ENCODE measurements around the gene HHAT.

Gene HHAT

GRCh38 chr1:210681158-210681557 is 352.5 kb downstream of the HHAT start:
- TF ChIP-seq CTCF (IDR thresholded peaks at IDR 0.05; ENCODE audit: low read length) (no peak), EZH2 (IDR thresholded peaks at IDR 0.05; ENCODE audit: borderline replicate concordance, low read length) (no peak)
- H3K36me3 ChIP-seq (ENCODE audit: insufficient read depth, low read length), result no peaks in the 10 kb centered on the region
- H2AFZ ChIP-seq (ENCODE audit: low read length), result no peak overlapping the region
- H3K9ac ChIP-seq (ENCODE audit: low read length), result no peak overlapping the region
- no peaks in the 10 kb centered on the region for H3K9me3 ChIP-seq (ENCODE audit: low read length)
- H4K20me1 ChIP-seq (ENCODE audit: insufficient read depth, low read length), result no peaks in the 10 kb centered on the region
- no peaks in the 10 kb centered on the region for H3K27me3 ChIP-seq (ENCODE audit: insufficient read depth, low read length)
- no peaks in the 10 kb centered on the region for H3F3A ChIP-seq (ENCODE audit: insufficient read depth, low read length)
- H3K4me1 ChIP-seq (ENCODE audit: insufficient read depth, low read length, severe bottlenecking), result no peaks in the 10 kb centered on the region
- H3K4me3 ChIP-seq (ENCODE audit: low read depth, low read length, poor library complexity, severe bottlenecking), result no peak overlapping the region
- H3K4me2 ChIP-seq (ENCODE audit: low read length), result no peak overlapping the region
- no peaks in the 10 kb centered on the region for H3K9me2 ChIP-seq (ENCODE audit: low read depth, low read length)
- H3K27ac ChIP-seq (ENCODE audit: low read depth, low read length, poor library complexity, severe bottlenecking), result no peak overlapping the region
- no peaks in the 10 kb centered on the region for H3K79me2 ChIP-seq (ENCODE audit: insufficient read depth, low read length)

- Histone ChIP-seq H3F3A (ENCODE audit: insufficient read depth, low read length) (no peaks in the 10 kb centered on the region), H3K27me3 (ENCODE audit: insufficient read depth, low read length) (no peaks in the 10 kb centered on the region), H3K4me1 (ENCODE audit: insufficient read depth, low read length, severe bottlenecking) (no peaks in the 10 kb centered on the region), H3K9me3 (ENCODE audit: low read length) (no peaks in the 10 kb centered on the region), H3K9me2 (ENCODE audit: low read depth, low read length) (no peaks in the 10 kb centered on the region), H4K20me1 (ENCODE audit: insufficient read depth, low read length) (no peaks in the 10 kb centered on the region), H3K9ac (ENCODE audit: low read length) (no peak overlapping the region), H3K36me3 (ENCODE audit: insufficient read depth, low read length) (no peaks in the 10 kb centered on the region), H3K79me2 (ENCODE audit: insufficient read depth, low read length) (no peaks in the 10 kb centered on the region), H2AFZ (ENCODE audit: low read length) (no peak overlapping the region), H3K4me3 (ENCODE audit: low read depth, low read length, poor library complexity, severe bottlenecking) (no peak overlapping the region), H3K27ac (ENCODE audit: low read depth, low read length, poor library complexity, severe bottlenecking) (no peak overlapping the region), H3K4me2 (ENCODE audit: low read length) (no peak overlapping the region)
- TF ChIP-seq EZH2 (IDR thresholded peaks at IDR 0.05; ENCODE audit: borderline replicate concordance, low read length) (no peak), CTCF (IDR thresholded peaks at IDR 0.05; ENCODE audit: low read length) (no peak)
Measured at GRCh38 chr1:210683403-210684047, 354.8 kb downstream of the HHAT start.

DNA sequence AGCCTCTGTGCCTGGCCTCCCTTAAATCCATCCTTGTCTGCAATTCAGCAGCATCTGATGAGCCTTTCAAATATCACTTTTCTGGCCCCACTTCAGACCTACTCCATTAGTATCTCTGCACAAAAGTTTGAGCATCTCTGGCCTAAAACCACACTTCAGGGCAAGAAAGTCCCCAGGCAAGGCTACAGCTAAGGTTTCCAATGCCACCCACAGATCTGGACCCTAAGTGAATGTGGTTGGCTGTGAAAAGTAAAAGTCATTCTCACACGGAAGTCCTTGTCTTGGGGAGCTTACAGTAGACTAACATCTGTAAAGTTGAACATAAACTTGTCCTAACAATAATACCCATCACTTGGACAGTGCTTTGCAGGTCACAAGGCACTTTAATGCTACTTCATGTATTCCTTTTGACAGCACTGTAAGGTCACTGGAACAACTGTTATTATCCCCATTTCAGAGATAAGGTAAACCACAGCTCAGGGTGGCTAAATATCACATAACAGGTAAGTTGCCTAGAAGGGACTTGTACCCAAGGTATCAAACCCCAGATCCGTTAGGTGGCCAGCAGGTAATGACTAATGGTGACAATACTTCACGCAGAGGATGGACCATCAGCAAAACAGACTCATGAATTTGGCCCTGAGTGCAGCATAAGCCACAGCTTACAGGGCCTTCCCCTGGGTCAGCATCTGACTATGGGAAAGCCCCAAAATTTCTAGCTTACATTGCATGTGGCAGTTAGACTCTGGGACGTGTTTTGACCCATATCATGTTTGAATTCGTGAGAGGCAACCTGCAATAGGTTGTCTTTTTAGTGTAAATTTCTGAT is 356.0 kb downstream of the HHAT start:
- Histone ChIP-seq H3K4me2 (ENCODE audit: low read length) (no peak overlapping the region), H3K27ac (ENCODE audit: low read depth, low read length, poor library complexity, severe bottlenecking) (no peak overlapping the region), H3K9ac (ENCODE audit: low read length) (no peak overlapping the region), H3K9me2 (ENCODE audit: low read depth, low read length) (no peaks in the 10 kb centered on the region), H3F3A (ENCODE audit: insufficient read depth, low read length) (no peaks in the 10 kb centered on the region), H3K27me3 (ENCODE audit: insufficient read depth, low read length) (no peaks in the 10 kb centered on the region), H3K79me2 (ENCODE audit: insufficient read depth, low read length) (no peaks in the 10 kb centered on the region), H3K4me3 (ENCODE audit: low read depth, low read length, poor library complexity, severe bottlenecking) (no peak overlapping the region), H3K4me1 (ENCODE audit: insufficient read depth, low read length, severe bottlenecking) (no peaks in the 10 kb centered on the region), H3K9me3 (ENCODE audit: low read length) (no peaks in the 10 kb centered on the region), H3K36me3 (ENCODE audit: insufficient read depth, low read length) (no peaks in the 10 kb centered on the region), H4K20me1 (ENCODE audit: insufficient read depth, low read length) (no peaks in the 10 kb centered on the region), H2AFZ (ENCODE audit: low read length) (no peak overlapping the region)
- no peak for TF ChIP-seq CTCF (IDR thresholded peaks at IDR 0.05; ENCODE audit: low read length)

Measured in OCI-LY1 (cell line).